Erythroblast (primary cell): Measurements from ENCODE around the gene FARSB.
"Not testable (repeated sequence)": the region's sequence is repeated elsewhere in the genome, so short reads cannot be mapped to it uniquely, and the experiment has no call there.

Experiments
- DNase-seq, 2 experiments: peaks; one replicate each; lab custom pipeline; 2025; lab: John Stamatoyannopoulos, UW
- GATA1 ChIP-seq: IDR thresholded peaks from 2 replicates; pipeline ENCODE4 v1.6.1; 2011; ENCODE audit warnings: low read depth, mild to moderate bottlenecking, control low read depth, low read length, moderate library complexity
- POLR2A ChIP-seq: IDR thresholded peaks from 2 replicates; pipeline ENCODE4 v1.6.1; 2011; ENCODE audit warnings: mild to moderate bottlenecking, low read length

FARSB gene

GRCh38 chr2:222655787-222656525 is at the start of gene FARSB:
FARSB (minus strand) TSS chr2:222656092; CDS start chr2:222656073, 19 bp downstream.
- peak; percentile 97 for DNase-seq
- TF ChIP-seq GATA1 (no peak), POLR2A (peak; percentile 93)

DNA sequence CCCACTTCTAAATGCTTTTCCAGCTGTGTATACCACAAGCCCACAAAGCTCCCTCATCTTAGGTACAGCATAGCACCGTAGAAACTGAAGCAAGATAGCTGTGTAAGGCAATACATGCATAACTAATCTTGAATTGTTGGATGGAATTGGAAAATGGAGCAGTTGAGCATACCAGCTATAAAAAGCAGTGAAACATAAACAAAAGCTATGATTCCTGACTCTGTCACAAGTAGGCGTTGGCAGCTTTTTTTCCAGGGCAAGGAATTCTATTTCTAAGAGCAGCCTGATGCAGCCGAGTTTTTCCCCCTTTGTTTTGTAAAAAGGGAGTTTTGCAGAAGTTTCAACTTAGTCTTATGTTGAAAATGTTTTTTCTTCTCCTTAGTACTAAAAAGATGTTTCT is 48.0 kb upstream of the FARSB start:
- no peak for DNase-seq
- TF ChIP-seq GATA1 (no peak), POLR2A (no peak)

DNA sequence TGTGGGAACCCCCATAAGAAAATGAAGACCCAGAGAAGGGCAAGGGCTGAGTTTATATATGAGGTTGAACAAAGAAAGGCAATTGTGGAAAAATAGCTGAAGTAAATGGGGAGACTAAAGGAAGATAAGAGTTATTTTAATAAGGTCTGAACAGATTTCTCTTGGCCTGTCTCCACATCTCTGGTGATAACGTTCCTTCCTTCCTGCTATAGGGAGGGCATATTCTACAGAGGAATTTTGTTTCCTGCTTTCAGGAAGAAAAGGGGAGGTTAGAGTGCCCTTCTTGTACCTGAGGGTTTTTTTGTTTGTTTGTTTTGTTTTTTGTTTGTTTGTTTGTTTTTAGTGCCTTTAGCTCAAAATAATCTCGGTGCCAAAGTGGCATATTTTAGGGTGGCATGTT is 47.2 kb upstream of the FARSB start:
- no peak for TF ChIP-seq POLR2A
- TF ChIP-seq GATA1, result no peak
- no peak for DNase-seq

- no peak for DNase-seq
- TF ChIP-seq GATA1, result no peak
- TF ChIP-seq POLR2A, result no peak
Observed at GRCh38 chr2:222701721-222702131, 45.8 kb upstream of the FARSB start.

- DNase-seq, result no peak
- TF ChIP-seq POLR2A (no peak), GATA1 (no peak)
Observed at GRCh38 chr2:222701233-222701632, 45.3 kb upstream of the FARSB start.

DNA sequence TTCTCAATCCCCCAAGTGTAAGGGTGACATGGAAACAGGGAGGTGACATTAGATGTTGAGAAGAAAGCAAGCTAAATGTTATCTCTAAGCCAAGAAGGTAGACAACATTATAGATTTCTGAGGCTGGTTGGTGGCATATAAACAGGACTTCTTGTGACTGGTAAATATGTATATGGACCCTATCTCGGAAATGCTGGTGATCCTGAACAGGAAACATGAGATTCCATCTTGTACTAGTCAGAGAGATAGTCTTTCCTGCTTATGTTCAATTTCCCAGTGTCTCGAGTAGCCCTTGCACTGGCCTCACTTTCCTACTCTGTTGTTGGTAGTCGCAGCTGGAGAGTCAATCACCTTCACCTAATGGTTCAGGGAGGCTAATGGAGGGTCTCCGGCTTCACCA is 42.4 kb upstream of the FARSB start:
- no peak for TF ChIP-seq POLR2A
- no peak for TF ChIP-seq GATA1
- DNase-seq, result no peak

GRCh38 chr2:222693837-222694236 is 37.9 kb upstream of the FARSB start:
- no peak for DNase-seq

GRCh38 chr2:222693413-222693812 is 37.5 kb upstream of the FARSB start:
- DNase-seq, result not testable (repeated sequence)

More at GRCh38 chr2:222693837-222694236, 37.9 kb upstream of the FARSB start:
- TF ChIP-seq GATA1 (no peak), POLR2A (no peak)

- TF ChIP-seq POLR2A (no peak), GATA1 (no peak)
- peak; percentile 76 to 86 for DNase-seq
Observed at GRCh38 chr2:222690564-222691200, 34.8 kb upstream of the FARSB start.

GRCh38 chr2:222689322-222689721 is 33.4 kb upstream of the FARSB start:
- TF ChIP-seq POLR2A (no peak), GATA1 (no peak)

DNA sequence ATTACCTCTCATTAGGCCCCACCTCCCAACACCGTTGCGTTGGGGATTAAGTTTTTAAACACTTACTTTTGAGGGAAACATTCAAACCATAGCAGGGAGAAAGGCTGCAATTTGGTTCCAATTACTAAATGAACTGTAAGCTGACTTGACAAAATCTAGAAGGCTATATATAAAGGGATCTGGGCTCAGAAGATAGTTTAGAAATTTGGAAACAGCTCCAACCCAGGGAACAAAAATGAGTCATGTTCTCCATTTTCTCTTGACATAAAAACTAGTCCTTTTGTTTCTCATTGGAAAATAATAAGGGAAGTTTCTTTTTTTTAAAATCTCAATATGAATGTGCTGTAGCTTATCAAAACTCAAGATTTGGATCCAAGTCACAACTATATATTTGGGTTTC is 33.0 kb upstream of the FARSB start:
- DNase-seq, result no peak

More at GRCh38 chr2:222689322-222689721, 33.4 kb upstream of the FARSB start:
- no peak for DNase-seq

GRCh38 chr2:222686086-222686750 is 30.3 kb upstream of the FARSB start:
- no peak for TF ChIP-seq GATA1
- TF ChIP-seq POLR2A, result no peak
- DNase-seq, result no peak

More for the DNA sequence above, 33.0 kb upstream of the FARSB start:
- TF ChIP-seq GATA1 (no peak), POLR2A (no peak)

- no peak for TF ChIP-seq GATA1
- no peak for TF ChIP-seq POLR2A
- DNase-seq, result no peak
Observed at GRCh38 chr2:222683805-222684204, 27.9 kb upstream of the FARSB start.

DNA sequence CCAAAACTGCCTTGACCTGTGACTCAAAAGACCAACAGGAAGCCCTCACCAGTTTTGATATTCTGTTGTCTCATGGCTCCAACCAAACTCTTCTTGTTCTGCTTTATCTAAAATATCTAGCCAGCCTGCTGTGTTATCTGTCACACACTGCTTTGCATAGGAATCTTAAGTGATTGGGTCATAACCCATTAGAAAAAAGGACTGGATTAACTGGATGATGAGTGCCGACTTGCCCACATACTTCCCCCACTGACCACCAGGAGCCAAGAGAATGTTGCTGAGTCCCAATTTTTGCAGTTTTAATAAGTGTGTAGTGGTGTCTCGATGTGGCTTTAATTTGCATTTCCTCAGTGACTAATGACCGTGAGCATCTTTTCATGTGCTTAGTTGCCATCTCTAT is 22.1 kb upstream of the FARSB start:
- TF ChIP-seq GATA1, result no peak
- TF ChIP-seq POLR2A, result no peak

More for the DNA sequence above, 22.1 kb upstream of the FARSB start:
- DNase-seq, result peak in 1 of 2 experiments; percentile 10
